PC-9 (cell line): ENCODE data around the gene SMC6. TPM values are rescaled to one million over a fixed set of nuclear protein-coding genes. Genes with fewer than 3 reads are reported as not detected.

ENCODE experiments used
- BruUV-seq: library from RNA; stranded (reverse); fragments of 400-500 nt; replicated peaks from 2 replicates; lab custom pipeline; 2021; lab: Mats Ljungman, UMichigan
- CTCF ChIA-PET: fragments of 300-600 bp; sonication (Branson Sonifier 250); formaldehyde crosslinking; loops from one replicate; lab custom pipeline; 2022; ENCODE audit warnings: antibody characterized with exemption; lab: Charles Lee
- POLR2A ChIA-PET: fragments of 300-600 bp; sonication (Branson Sonifier 250); formaldehyde crosslinking; loops from one replicate; lab custom pipeline; 2022; ENCODE audit warnings: antibody characterized with exemption; ENCODE audit not compliant: unreplicated experiment; lab: Charles Lee
- DNase-seq, 2 experiments: peaks; one replicate each; pipeline versions ENCODE4 v3.0.0 to v3.0.0-alpha.2; 2015 to 2022; ENCODE audit warnings: mixed read lengths in 1 of 2
- H2AFZ ChIP-seq: fragments of 200-600 bp; sonication (generic); 2 replicates; pipeline ENCODE4 v1.8.1; 2017; ENCODE audit warnings: antibody characterized with exemption
- H3F3A ChIP-seq: fragments of 200-600 bp; sonication (generic); 2 replicates; pipeline ENCODE4 v1.8.1; 2017; ENCODE audit warnings: antibody characterized with exemption, mild to moderate bottlenecking, low read depth; ENCODE audit not compliant: insufficient read depth
- H3K27ac ChIP-seq: fragments of 200-600 bp; sonication (generic); 2 replicates; pipeline ENCODE4 v1.6.1; 2016; ENCODE audit warnings: mixed run types
- H3K27me3 ChIP-seq: fragments of 200-600 bp; sonication (generic); 2 replicates; pipeline ENCODE4 v1.6.1; 2016; ENCODE audit warnings: low read depth, mixed run types; ENCODE audit not compliant: insufficient read depth
- H3K36me3 ChIP-seq: fragments of 200-600 bp; sonication (generic); 2 replicates; pipeline ENCODE4 v1.6.1; 2016; ENCODE audit warnings: low read depth, mixed run types
- H3K4me1 ChIP-seq: fragments of 200-600 bp; sonication (generic); replicated peaks from 2 replicates; pipeline ENCODE4 v1.6.1; 2016; ENCODE audit warnings: mixed run types; ENCODE audit not compliant: insufficient read depth
- H3K4me2 ChIP-seq: fragments of 200-600 bp; sonication (generic); 2 replicates; pipeline ENCODE4 v1.6.1; 2017; ENCODE audit warnings: mixed run types
- H3K4me3 ChIP-seq: fragments of 200-600 bp; sonication (generic); 2 replicates; pipeline ENCODE4 v1.6.1; 2016; ENCODE audit warnings: mixed run types
- H3K79me2 ChIP-seq: fragments of 200-600 bp; sonication (generic); 2 replicates; pipeline ENCODE4 v1.6.1; 2017; ENCODE audit warnings: low read depth, mixed run types
- H3K9me2 ChIP-seq: fragments of 200-600 bp; sonication (generic); 2 replicates; pipeline ENCODE4 v1.8.1; 2017; ENCODE audit warnings: mild to moderate bottlenecking; ENCODE audit not compliant: insufficient read depth
- H3K9me3 ChIP-seq: fragments of 200-600 bp; sonication (generic); 2 replicates; pipeline ENCODE4 v1.8.1; 2016; ENCODE audit warnings: low read depth; ENCODE audit not compliant: insufficient read depth
- H4K20me1 ChIP-seq: fragments of 200-600 bp; sonication (generic); 2 replicates; pipeline ENCODE4 v1.8.1; 2017; ENCODE audit not compliant: insufficient read depth
- EZH2 ChIP-seq: fragments of 200-600 bp; sonication (generic); IDR thresholded peaks from 2 replicates; pipeline ENCODE4 v1.8.0; 2017; ENCODE audit warnings: antibody characterized with exemption, low read depth
- intact Hi-C: fragments of 100-400 bp; cut with micrococcal nuclease; formaldehyde crosslinking; loops from one replicate; pipeline ENCODE4 v1.10.0; 2022; ENCODE audit not compliant: unreplicated experiment
- total RNA-seq: library from RNA; stranded (reverse); gene quantifications from 2 replicates; pipeline ENCODE4 v1.2.3, GENCODE V29; 2021
- TF ChIP-seq, protein P1 (sequence below): fragments of 200-600 bp; sonication (generic); conservative IDR thresholded peaks from 2 replicates; pipeline ENCODE4 v1.6.1; 2017; ENCODE audit warnings: mixed run types, antibody characterized with exemption, mild to moderate bottlenecking, moderate library complexity

Gene SMC6
- total RNA-seq, 1 experiment from 2014 or later, result 19.2 TPM

DNA sequence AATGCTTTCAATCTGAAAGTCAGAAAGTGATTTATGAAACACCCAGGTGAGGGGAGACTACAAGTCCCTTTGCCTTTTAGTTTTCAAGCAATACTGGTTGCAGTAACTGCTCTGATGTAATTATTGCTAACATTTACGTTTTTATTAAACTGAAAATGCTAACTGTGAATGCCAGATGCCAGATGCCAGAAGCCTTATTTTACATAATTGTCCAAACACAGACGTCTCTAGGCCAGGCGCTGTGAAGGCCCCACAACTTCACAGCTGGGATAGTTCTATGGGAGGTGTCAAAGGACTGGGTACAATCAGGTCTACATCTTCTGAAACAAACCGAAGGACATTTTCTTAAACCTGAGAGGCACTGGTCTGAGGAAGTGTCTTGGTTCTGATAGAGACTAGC lies 35.2 kb upstream of the SMC6 start:
- H3K4me1 ChIP-seq, result no peaks in the 10 kb centered on the region
- POLR2A ChIA-PET, result no interaction called here
- DNase-seq, result no peak
- CTCF ChIA-PET, result no interaction called here
- H3F3A ChIP-seq, result no peaks in the 10 kb centered on the region
- H2AFZ ChIP-seq, result no peak overlapping the region
- H3K79me2 ChIP-seq, result no peaks in the 10 kb centered on the region
- H3K36me3 ChIP-seq, result no peaks in the 10 kb centered on the region
- H3K4me2 ChIP-seq, result no peak overlapping the region
- H4K20me1 ChIP-seq, result no peaks in the 10 kb centered on the region
- no peak overlapping the region for H3K4me3 ChIP-seq
- intact Hi-C loops, result no loop called here
- no peaks in the 10 kb centered on the region; the same call in 1 of the 2 replicates for H3K27me3 ChIP-seq
- no peak overlapping the region for H3K27ac ChIP-seq
- no peak for TF ChIP-seq EZH2
- TF ChIP-seq, protein P1, sequence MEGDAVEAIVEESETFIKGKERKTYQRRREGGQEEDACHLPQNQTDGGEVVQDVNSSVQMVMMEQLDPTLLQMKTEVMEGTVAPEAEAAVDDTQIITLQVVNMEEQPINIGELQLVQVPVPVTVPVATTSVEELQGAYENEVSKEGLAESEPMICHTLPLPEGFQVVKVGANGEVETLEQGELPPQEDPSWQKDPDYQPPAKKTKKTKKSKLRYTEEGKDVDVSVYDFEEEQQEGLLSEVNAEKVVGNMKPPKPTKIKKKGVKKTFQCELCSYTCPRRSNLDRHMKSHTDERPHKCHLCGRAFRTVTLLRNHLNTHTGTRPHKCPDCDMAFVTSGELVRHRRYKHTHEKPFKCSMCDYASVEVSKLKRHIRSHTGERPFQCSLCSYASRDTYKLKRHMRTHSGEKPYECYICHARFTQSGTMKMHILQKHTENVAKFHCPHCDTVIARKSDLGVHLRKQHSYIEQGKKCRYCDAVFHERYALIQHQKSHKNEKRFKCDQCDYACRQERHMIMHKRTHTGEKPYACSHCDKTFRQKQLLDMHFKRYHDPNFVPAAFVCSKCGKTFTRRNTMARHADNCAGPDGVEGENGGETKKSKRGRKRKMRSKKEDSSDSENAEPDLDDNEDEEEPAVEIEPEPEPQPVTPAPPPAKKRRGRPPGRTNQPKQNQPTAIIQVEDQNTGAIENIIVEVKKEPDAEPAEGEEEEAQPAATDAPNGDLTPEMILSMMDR, result no peak
- H3K9me3 ChIP-seq, result no peaks in the 10 kb centered on the region
- BruUV-seq, result no TSS peak
- H3K9me2 ChIP-seq, result no peaks in the 10 kb centered on the region

DNA sequence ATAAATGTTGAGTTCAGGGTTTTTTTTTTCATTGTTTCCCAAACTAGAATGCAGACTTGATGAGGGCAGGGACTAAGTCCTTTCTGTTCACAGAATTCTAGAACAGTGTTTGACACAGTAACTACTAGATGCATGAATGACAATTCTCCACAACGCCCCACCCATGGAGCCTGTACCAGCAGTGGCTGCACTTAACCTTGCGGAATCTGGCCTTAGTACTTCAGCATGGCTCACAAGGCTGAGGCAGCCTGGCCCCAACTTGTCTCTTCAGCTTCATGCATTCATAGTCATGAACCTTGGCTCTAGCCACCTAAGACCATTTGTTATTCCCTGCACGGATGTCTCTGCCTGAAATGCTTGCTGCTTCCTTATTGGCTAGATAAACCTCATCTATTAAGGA lies 33.1 kb upstream of the SMC6 start:
- no peak overlapping the region for H3K27ac ChIP-seq
- peaks cover 8% of the 10 kb centered on the region for H3K9me3 ChIP-seq
- H4K20me1 ChIP-seq, result no peaks in the 10 kb centered on the region
- 0 out of 2 replicates have a peak, but pooled peaks cover under 1% of the 10 kb centered on the region for H3K36me3 ChIP-seq
- BruUV-seq, result no TSS peak
- POLR2A ChIA-PET, result no interaction called here
- no peaks in the 10 kb centered on the region for H3K79me2 ChIP-seq
- H3F3A ChIP-seq, result no peaks in the 10 kb centered on the region
- no peak overlapping the region for H3K4me3 ChIP-seq
- CTCF ChIA-PET, result no interaction called here
- TF ChIP-seq, protein P1, result no peak
- no peak for TF ChIP-seq EZH2
- H3K9me2 ChIP-seq, result no peaks in the 10 kb centered on the region
- DNase-seq, result no peak
- no peak overlapping the region for H2AFZ ChIP-seq
- H3K4me1 ChIP-seq, result no peaks in the 10 kb centered on the region
- H3K27me3 ChIP-seq, result no peaks in the 10 kb centered on the region; the same call in 1 of the 2 replicates
- H3K4me2 ChIP-seq, result no peak overlapping the region
- intact Hi-C loops, result no loop called here

DNA sequence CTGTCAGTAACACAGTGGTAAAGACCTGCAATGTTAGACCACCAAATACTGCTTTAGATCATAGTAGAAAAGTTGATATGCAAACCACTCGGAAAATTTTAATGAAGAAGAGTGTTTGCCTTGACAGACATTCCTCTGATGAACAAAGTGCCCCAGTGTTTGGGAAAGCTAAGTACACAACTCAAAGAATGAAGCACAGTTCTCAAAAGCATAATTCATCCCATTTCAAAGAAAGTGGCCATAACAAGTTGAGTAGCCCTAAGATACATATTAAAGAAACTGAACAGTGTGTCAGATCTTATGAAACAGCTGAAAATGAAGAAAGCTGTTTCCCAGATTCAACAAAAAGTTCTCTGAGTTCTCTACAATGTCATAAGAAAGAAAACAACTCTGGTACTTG lies 27.9 kb upstream of the SMC6 start:
- Histone ChIP-seq H3K4me3 (no peak overlapping the region), H3K4me1 (no peaks in the 10 kb centered on the region), H3K9me2 (no peaks in the 10 kb centered on the region), H3K4me2 (no peak overlapping the region), H3K27me3 (no peaks in the 10 kb centered on the region), H4K20me1 (no peaks in the 10 kb centered on the region), H3K9me3 (peaks cover 8% of the 10 kb centered on the region), H3K79me2 (no peaks in the 10 kb centered on the region), H3F3A (peaks cover 6% of the 10 kb centered on the region; the same call in 1 of the 2 replicates), H3K36me3 (peaks cover 19% of the 10 kb centered on the region; the same call in 1 of the 2 replicates), H2AFZ (no peak overlapping the region), H3K27ac (no peak overlapping the region)
- CTCF ChIA-PET, result interaction anchor here (0.5 to 0.7 kb wide), 2 partner anchors 26 to 49 kb away, joined by 3 to 11 read pairs; no protein-coding TSS in a partner anchor
- POLR2A ChIA-PET, result no interaction called here
- intact Hi-C loops, result no loop called here
- no TSS peak for BruUV-seq
- no peak for TF ChIP-seq EZH2
- TF ChIP-seq, protein P1, result no peak
- no peak for DNase-seq
